Measurements from ENCODE around the gene ZBTB48.

ZBTB48 gene

DNA sequence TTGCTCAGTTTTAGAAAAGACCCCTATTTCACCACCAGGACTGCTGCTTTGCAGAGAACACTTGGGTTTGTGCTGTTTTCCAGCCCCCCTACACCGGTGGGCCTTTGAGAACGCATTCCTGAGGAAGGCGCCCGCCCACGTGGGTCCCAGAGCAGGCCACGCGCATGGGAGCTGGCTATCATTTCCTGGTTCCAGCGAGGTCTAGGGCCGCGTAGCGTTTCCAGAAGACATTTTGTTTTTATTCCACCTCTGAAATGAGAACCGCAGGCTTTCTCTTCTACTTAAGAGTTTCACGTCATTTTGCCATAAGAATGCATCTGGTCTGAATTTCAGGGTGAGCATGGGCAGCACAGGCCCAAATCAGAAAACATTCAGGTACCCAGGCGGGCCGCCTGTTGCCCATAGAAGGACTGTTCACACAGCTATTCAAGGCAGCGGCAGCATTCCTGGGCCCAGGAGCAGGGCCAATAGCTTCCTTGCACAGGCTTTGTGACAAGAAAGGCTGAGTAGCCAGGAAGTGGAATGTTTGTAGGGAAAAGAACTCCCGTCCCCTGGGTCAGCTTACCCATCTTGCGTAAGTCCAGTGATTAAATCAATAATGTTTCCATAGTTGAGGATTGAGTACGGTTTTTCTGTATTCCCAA is 24.2 kb downstream of the ZBTB48 start:
- DNase-seq, result peak in 44 of 58 donors; percentile 21 to 75 (median 55)

DNA sequence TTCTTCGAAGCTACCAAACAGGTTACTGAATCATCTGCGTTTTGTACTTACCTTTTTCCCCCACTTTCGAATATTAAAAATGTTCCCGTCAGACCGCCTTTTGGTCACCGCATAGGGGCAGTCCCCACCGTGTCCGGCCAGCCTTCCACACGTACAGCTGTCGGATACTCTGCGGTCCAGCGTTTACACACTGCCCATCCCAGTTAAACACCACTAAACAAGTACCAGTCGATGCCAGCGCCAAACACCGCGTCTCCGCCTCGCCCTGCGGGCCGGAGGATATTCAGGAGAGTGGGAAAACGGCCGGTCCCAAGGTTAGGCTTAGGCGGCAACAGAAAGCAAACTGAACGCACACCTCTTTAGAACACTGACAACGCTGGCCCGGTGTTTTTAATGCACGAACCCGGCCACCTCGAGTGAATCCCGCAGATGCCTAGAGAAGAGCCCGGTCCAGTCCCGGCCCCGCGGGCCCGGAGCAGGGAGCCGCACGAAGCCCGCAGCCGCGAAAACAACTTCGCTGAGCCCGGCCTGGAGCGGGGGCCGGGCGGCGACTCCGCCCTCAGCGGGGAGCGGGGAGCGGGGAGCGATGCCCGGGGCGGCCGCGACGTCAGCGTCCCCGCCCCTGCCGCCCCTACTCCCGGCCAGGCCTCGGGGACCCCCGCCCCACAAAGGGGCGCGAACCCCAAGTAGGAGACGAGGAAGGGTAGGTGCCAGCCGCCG is 33.0 kb downstream of the ZBTB48 start:
- DNase-seq, result peak in 22 of 58 donors; percentile 33 to 81 (median 64)

DNA sequence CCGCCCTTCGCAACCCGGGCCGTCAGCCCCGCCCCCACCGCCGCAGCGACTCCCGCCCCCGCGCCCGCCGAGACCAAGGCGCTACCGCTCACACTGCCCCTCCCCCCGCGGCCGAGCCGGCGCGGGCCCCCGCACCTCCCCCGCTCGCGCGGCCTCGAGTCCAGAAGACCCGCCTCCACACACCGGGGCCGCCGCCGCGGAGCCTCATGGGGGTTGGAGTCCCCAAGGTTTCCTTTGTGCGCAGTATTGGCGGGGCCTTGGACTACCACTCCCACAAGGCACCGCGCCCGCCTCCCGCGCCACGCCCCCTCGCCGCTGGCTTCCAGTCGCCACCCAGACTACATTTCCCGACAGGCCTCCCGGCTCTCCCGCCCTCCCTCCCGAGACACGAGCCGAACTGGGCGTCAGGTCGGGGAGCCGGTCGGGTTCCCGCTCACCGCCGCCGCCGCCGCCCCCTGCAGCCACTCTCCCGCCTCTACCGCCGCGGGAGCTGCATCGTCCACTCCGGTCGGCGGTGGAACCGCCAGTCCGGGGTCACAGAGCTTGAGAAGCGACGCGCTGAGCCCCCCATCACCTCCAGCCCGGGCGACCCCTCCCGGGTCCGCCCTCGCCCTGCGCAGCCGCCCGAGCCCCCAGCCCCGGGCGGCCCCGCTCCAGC is 33.7 kb downstream of the ZBTB48 start, which contains the start of gene PHF13:
PHF13 (plus strand) TSS at position 371 of the 658 bp plus-strand sequence. CDS start 336 bp downstream, outside the sequence.
- peak; percentile 91 to 100 (median 99) for DNase-seq

DNA sequence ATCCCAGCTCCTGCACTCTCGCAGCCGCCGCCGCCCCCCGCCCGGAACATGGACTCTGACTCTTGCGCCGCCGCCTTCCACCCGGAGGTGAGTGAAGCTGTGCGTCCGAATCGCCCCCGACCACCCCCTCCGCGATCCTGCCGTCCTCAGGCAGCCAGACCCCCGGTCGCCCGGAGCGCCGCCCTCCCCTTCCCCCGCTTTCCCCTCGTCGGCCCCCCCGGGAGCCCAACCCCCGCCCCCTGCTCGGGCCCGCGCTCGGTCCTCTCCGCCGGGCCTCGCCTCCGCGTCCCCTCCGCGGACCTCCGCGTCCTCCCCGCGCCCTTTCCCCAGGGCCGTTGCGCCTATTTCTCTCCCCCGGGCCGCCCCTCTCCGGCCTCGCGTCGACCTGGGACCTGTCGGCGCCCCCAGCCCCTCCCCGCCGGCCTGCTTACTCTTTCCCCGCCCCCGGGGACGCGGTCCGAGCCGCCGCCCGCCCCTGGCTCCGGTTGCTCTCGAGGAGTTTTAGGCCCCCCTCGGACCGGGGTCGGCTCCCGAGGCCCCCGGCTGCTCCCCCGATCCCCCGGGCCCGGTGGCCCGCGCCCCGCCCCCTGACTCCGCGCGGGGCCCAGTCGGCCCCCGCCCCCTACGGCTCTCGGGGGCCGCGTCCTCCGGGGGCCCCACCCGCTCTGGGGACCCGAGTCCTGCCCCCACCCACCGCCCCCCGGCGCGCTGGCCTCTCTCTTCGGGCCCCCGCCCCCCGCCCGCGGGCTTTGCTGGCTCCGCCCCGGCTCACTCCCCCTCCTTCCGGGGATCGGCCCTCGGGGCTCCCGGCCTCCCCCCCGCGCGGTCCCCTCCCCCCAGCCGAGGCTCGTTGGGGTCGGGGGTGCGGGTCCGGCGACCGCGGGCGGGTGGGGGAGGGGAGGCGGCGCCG is 34.5 kb downstream of the ZBTB48 start:
- peak in 31 of 58 donors; percentile 13 to 66 (median 35) for DNase-seq

DNA sequence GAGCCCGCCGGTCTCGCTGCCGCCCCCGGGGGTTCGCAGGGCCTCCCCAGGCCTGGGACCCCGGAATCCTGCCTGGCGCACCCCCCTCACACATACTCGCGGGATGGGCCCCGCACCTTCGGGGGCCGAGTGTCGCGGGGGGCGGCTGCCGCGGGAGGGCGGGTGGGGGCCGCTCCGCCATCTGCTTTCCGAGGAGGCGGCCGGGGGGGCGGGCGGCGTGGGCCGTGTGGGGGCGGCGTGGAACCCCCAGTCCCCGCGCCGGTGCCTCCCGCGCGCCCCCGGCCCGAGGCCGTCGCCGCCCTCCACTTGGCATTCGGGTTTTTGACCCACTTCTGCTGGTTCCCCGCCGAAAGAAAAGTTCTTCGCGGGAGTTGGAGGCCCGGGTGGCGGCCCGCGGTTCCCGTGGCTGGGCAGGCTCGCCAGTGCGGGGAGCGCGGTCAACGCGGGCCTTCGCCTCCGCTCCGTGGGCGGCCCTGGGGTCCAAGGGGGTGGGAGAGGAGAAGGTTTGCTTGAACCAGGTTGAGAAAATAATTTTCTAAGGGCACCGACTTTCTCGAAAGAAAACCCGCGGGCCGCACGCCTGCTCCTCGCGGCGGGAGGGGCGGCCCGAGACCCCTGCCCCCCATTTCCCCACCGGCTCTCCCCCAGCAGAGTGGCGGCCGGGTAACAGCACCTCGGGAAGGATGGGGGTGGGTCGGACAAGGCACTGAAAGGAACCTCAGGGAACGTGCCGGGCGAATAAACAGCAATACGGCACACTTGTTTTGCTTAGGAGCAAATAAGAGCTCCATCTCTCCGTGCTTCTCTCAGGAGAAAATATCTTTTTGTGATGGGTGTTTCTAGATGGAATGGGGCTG is 35.4 kb downstream of the ZBTB48 start:
- DNase-seq, result no peak

DNA sequence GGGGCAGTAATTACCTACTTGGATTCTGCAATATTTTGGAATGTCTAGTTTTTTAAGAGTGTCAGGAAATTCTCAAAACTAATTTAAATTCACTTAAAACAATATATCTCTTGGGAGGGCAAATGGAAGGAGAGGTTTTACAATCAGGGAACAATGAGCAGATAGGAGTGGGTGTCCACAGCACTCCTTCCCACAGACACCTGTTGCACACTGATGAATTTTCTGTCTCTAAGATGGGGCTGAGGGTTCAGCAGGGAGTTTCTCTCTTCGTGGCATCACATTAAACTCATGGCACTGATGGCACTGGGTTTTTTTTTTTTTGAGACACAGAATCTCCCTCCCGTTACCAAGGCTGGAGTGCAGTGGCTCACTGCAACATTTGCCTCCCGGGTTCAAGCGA is 39.3 kb downstream of the ZBTB48 start:
- DNase-seq, result no peak

DNA sequence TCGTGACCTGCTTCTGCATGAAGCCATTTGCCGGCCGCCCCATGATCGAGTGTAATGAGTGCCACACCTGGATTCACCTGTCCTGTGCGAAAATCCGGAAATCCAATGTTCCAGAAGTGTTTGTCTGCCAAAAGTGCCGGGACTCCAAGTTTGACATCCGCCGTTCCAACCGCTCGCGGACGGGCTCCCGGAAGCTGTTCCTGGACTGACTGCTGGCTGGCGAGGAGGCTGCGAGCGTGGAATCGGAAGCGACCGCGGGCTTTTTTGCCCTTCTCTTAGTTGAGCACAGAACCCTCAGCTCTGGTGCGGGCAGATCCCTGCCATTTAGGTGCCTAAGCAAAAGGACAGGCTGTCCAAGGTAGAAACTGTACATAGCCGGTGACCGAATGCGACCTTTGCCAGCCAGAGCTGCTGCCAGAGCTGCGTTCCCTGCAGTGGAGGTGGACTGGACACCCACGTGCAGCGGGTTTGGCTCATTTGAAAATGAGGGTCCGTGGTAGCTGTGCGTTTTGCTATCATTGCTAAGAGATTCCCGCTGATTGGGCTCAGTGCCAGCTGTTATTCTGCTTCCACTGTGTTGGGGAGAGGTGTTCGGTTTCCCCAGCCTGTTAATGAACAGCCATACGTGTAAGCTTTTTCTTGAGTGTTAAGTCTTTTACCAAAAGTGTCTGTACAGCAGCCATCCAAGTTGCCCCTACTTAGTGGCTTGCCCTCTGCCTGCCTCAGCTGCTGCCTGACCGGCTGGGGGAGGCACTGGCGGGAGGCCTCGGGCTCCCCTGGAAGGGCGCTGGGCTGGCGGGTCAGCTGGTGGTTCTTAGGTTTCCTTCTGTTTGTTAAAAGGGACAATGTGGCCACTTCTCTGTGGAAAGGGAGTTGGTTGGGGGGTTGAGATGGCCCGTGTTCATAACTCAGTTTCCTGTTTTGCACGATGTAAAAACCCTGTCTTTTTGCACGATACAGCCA is 41.9 kb downstream of the ZBTB48 start:
- no peak for DNase-seq

DNA sequence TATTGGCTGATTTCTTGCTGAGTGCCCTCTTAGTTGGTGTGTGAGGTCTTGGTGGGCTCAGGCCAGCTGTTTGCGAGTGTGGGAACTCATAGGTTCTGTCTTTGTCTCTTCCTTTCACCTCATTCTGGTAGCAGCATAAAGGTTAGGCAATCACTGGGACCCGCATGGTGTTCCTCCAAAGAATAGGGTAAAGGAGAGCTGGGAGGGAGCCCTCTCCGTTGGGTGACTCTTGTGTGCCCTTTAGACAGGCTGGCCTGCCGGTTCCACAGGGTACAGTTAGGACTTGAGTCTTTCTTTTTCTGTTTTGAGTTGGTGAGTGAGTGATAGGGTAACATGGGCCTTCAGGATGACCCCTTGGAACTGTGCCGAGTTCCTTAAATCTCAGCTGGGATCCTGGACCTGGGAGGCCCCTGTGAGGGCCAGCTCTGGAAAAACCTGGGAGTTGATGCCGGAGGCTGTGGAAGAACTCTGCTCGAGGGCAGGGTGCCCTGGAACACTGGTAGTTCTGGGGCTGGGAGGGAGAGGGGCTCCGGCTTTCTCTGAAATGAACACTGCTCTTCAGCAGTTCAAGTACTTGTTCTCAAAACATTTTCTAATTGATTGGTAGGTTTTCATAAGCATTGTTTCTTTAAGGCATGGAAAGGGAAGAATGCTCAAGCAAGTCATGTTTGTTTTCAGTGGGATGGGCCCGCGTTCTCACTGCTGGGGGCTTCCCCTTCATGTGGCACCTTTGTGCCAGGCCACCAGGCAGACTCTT is 42.8 kb downstream of the ZBTB48 start:
- DNase-seq, result no peak

DNA sequence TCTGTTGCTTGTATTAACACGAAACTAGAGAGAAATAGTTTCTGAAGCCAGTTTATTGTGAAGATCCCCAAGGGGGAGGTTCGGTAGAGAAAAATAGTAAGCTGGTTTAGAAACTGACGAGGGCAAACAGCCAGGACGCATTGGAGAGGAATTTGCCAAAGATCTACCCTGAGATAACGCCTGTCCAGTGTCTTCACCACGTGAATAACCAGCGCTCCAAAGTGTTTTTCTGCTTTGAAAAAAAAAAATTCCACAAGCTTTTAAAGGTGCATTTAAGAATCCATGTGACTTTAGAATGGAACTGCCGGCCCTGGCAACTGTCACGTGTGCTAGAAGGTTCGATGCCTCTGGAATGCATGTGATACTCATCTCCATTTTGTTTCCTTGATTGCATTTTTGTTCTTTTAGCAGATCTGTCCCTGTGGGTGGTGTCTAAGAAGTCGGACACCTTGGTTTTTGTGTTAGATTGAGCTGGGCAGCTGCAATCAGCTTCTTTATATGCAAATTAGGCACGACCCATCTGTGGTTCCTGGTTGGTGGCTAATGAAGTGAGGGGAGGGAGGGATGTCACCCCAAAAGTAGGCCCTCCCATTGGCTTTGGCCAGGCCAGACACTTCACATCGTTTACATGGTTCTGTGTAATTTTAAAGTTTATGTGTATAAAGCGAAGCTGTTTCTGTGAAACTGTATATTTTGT is 43.6 kb downstream of the ZBTB48 start:
- DNase-seq, result no peak

DNA sequence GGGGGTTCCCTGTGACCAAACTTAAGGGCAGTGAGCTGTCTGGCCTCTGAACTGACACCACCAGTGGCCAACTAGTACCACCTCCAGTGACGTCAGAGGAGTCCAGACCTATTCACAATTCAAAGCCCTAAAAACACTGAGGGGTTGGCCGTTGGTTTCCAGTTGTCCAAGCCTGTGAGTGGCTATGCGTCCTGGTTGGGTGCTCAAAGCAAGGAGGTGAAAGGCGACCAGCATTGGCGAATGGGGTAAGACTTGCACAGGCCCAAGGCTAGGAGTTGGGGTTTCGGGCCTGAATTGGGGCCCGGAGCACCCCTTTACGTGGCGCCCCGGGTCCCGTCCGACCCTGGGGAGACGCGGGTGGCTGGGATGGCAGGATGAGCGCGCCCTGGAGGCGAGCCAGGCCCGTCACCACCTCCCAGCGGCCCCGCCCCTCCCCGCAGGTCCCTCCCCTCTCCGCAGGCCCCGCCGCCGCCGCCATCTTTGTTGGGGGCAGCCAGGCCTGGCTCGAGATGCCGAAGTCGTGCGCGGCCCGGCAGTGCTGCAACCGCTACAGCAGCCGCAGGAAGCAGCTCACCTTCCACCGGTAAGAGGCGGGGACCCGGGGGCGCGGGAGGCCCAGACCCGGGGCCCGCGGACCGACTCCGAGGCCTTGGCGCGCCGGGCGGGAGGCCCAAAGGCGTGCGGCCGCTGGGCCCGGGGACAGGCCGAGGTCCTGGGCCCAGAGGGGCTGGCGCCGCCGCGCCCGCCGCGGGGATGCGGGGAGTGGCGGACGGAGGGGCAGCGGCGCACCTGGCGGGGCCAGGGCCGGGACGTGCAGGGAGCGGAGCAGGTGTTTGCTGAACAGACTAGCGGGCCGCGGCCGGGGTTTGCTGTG is 45.2 kb downstream of the ZBTB48 start, which contains the start of gene THAP3:
THAP3 (plus strand) TSS at position 159 of the 874 bp plus-strand sequence; CDS start at position 510, 351 bp downstream.
- DNase-seq, result peak; percentile 33 to 87 (median 76)

DNA sequence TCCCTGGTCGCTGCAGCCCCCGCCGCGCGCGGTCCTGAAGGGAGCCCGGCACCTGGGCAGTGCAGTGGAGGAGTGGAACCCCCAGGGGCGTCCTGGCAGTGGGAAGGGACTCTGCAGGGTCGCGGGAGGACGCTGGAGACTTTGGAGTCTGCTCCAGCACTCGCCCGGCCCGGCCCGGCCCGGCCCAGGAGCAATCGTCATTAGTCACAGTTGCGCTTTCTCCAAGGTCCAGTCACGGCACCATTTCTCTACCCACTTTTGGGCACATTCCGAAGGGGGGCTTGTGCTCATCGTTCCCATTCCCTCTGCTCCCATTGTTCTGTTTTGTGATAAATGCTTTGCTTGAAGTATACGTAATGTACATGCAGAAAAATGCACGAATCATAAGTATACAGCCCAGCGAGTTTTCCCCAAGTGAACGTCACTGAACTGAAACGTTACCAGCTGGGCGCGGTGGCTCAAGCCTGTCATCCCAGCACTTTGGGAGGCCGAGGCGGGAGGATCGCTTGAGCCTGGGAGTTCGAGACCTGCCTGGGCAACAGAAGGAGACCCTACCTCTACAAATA is 45.9 kb downstream of the ZBTB48 start:
- DNase-seq, result peak in 11 of 58 donors; percentile 23 to 49 (median 40)

DNA sequence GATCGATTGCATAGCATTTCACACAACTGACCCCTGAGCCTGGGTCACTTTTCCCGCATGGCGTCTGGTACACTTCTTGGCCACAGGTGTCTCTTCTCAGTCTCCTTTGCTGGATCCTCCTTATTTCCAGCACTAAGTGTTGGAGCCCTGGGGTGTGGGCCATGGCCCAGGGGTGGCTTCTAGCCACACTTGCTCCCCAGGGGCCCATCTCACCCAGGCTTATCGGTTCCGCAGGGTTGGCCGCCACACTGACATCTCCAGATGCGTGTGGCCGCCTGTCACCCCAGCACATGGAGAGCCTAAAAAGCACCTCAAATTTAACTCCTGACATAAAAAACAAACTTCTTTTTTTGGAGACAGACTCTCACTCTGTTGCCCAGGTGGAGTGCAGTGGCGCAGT is 47.2 kb downstream of the ZBTB48 start:
- DNase-seq, result no peak

DNA sequence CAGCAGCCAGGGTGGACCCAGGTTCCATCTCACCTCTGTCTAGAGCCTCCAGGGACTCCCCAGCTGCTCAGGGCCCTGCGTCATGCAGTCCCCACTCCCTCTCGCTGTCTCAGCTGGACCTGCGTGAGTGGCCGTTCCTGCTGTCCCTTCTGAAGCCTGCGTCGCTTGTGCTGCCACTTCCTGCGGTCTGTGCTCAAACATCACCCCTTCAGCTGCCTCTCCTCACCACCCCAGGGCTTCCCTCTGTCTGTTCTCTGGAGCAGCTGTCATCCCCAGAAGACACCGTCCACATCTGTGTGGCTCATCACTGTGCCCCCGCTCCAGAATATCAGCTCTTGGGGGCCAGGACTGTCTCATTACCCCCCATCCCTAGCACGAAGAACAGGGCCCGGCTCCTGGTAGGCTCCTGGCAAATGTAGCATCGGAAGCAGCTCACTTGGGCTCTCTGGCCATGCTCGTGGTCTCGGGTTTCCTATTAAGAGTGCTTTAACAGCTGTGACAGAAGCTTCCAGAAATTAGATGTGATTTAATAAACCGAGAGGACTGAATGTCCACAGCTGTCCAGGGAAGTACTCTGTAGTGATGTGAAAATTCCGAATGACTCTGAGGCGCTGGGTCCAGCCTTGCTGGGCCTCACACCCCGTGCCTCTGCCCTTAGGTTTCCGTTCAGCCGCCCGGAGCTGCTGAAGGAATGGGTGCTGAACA is 48.2 kb downstream of the ZBTB48 start:
- no peak for DNase-seq

DNA sequence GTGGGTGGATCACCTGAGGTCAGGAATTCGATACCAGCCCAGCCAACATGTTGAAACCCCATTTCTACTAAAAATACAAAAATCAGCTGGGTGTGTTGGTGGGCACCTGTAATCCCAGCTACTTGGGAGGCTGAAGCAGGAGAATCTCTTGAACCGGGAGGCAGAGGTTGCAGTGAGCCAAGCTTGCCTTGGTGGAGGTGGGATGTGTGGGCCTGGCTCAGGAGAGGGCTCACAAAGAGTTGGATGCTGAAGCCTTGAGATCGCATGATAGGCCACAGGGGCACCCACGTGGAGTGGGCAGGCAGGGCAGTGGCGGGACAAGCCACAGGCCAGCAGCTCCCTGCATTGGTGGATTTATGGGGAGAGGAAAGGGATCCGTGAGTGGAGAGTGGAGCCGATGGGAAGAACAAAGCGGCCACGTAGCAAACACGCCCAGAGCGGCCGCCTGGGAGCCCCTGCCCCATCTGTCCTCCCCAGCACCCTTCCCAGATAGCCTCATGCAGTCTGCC is 49.2 kb downstream of the ZBTB48 start:
- no peak for DNase-seq

DNA sequence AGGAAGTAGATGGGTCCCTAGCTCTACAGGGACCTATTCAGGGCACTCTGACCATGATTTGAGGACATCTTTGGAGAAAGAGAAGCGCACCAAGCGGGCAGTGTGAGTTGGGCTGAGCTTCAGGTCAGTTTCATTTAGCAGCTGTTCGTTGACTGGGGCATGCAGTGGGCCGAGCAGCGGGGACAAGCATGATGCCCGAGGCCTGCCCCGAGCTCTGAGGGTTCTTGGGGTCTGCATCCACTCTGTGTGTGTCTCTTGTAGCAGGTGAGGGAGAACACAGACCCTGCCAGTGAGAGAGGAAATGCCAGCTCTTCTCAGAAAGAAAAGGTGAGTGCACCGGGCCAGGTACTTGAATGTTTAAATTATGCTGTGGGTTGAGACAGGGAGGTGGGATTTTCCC is 50.2 kb downstream of the ZBTB48 start:
- DNase-seq, result no peak

Data from anterior cingulate cortex (tissue), 58 donors.